A549 (cell line): ENCODE data around the gene CPB2. TPM values are rescaled to one million over a fixed set of nuclear protein-coding genes. Genes with fewer than 3 reads are reported as not detected.

Experiments used
- ATAC-seq, 2 experiments: fragments of 200-7000 bp in 1 of 2; fragments of >200 bp in 1 of 2; cut with Nextera tagmentation in 1 of 2; cut with Tn5 transposase in 1 of 2; 3 replicates each; pipeline versions ENCODE4 v1.8.0 to v1.9.1; 2018 to 2020; ENCODE audit warnings: mild to moderate bottlenecking in 1 of 2, moderate library complexity in 1 of 2
- CTCF ChIA-PET: fragments of 300-600 bp; sonication (Branson Sonifier 250); formaldehyde crosslinking; extraction: SDS; loops from one replicate; lab custom pipeline; 2021; ENCODE audit warnings: antibody characterized with exemption, inconsistent platforms; lab: Yijun Ruan, JAX
- POLR2A ChIA-PET: fragments of 350-600 bp; formaldehyde crosslinking; extraction: SDS; loops from one replicate; lab custom pipeline; 2021; ENCODE audit warnings: antibody characterized with exemption, inconsistent platforms; lab: Yijun Ruan, JAX
- DNase-seq, 2 experiments: peaks; one replicate each; pipeline versions ENCODE4 v3.0.0 to v3.0.0-alpha.2; 2011 to 2016; ENCODE audit warnings: low read depth in 1 of 2, low spot score in 1 of 2
- FAIRE-seq: peaks from 2 replicates; lab custom pipeline; 2011; peaks lifted over from hg19 to GRCh38; lab: Jason Lieb, UNC
- H3K27ac ChIP-seq, 2 experiments: fragments of >200 bp; sonication (Bioruptor Twin); formaldehyde crosslinking; 3 replicates each; pipeline ENCODE4 v1.5.1; 2016 to 2017
- H3K4me1 ChIP-seq: fragments of >200 bp; sonication (Bioruptor Twin); formaldehyde crosslinking; 3 replicates; pipeline ENCODE4 v1.6.1; 2016
- H3K4me2 ChIP-seq: fragments of >200 bp; sonication (Bioruptor Twin); formaldehyde crosslinking; 3 replicates; pipeline ENCODE4 v1.6.1; 2016
- H3K4me3 ChIP-seq: fragments of >200 bp; sonication (Bioruptor Twin); formaldehyde crosslinking; 3 replicates; pipeline ENCODE4 v1.5.1; 2016
- H3K9me3 ChIP-seq: fragments of >200 bp; sonication (Bioruptor Twin); formaldehyde crosslinking; 3 replicates; pipeline ENCODE4 v1.6.1; 2016
- BHLHE40 ChIP-seq: IDR thresholded peaks from 2 replicates; pipeline ENCODE4 v1.6.1; 2012; ENCODE audit warnings: low read depth, low read length, inconsistent platforms
- CBX2 ChIP-seq: fragments of 200-600 bp; sonication (generic); IDR thresholded peaks from 2 replicates; pipeline ENCODE4 v1.6.1; 2016; ENCODE audit warnings: low read depth, mild to moderate bottlenecking, borderline replicate concordance
- CEBPB ChIP-seq, 2 experiments: fragments of >200 bp in 1 of 2; sonication (Bioruptor Twin) in 1 of 2; formaldehyde crosslinking in 1 of 2; IDR thresholded peaks; 2 replicates each; pipeline ENCODE4 v1.6.1; 2012 to 2016
- CHD2 ChIP-seq: fragments of 150-350 bp; IDR thresholded peaks from 2 replicates; pipeline ENCODE4 v1.6.1; 2014; ENCODE audit warnings: low read length; ENCODE audit not compliant: partially characterized antibody
- EHF ChIP-seq: fragments of 250-450 bp; sonication (Bioruptor Pico); IDR thresholded peaks from 2 replicates; pipeline ENCODE4 v1.5.0; 2020; ENCODE audit warnings: mild to moderate bottlenecking
- FOSL2 ChIP-seq, 2 experiments: fragments of 450-650 bp in 1 of 2; fragments of >200 bp in 1 of 2; sonication (Bioruptor Twin) in 1 of 2; formaldehyde crosslinking; IDR thresholded peaks; 2 replicates each; pipeline versions ENCODE4 v1.5.0 to v1.6.1; 2016 to 2020; ENCODE audit warnings: mild to moderate bottlenecking in 1 of 2, moderate library complexity in 1 of 2
- FOXS1 ChIP-seq: fragments of 250-450 bp; sonication (Bioruptor Pico); IDR thresholded peaks from 2 replicates; pipeline ENCODE4 v1.5.0; 2020; ENCODE audit warnings: mild to moderate bottlenecking, moderate library complexity
- HDAC2 ChIP-seq: fragments of 200-600 bp; sonication (generic); IDR thresholded peaks from 2 replicates; pipeline ENCODE4 v1.6.1; 2016
- HEYL ChIP-seq: fragments of 250-450 bp; sonication (Bioruptor Pico); IDR thresholded peaks from 2 replicates; pipeline ENCODE4 v1.8.0; 2021; ENCODE audit warnings: mild to moderate bottlenecking, moderate library complexity
- HOXB13 ChIP-seq: fragments of 250-450 bp; sonication (Bioruptor Pico); IDR thresholded peaks from 2 replicates; pipeline ENCODE4 v1.5.0; 2020; ENCODE audit warnings: low read depth, mild to moderate bottlenecking, moderate library complexity
- JUNB ChIP-seq: fragments of >200 bp; sonication (Bioruptor Twin); formaldehyde crosslinking; IDR thresholded peaks from 2 replicates; pipeline ENCODE4 v1.6.1; 2016
- NFE2L2 ChIP-seq: fragments of 150-350 bp; conservative IDR thresholded peaks from 2 replicates; pipeline ENCODE4 v1.6.1; 2014; ENCODE audit warnings: low read length
- NR3C1 ChIP-seq: fragments of >200 bp; sonication (Bioruptor Twin); formaldehyde crosslinking; IDR thresholded peaks from 3 replicates; pipeline ENCODE4 v1.6.1; 2017
- RARB ChIP-seq: fragments of 250-450 bp; sonication (Bioruptor Pico); IDR thresholded peaks from 2 replicates; pipeline ENCODE4 v1.8.0; 2021; ENCODE audit warnings: mild to moderate bottlenecking, moderate library complexity
- RNF2 ChIP-seq: fragments of 200-600 bp; sonication (generic); IDR thresholded peaks from 2 replicates; pipeline ENCODE4 v1.6.1; 2016; ENCODE audit warnings: low read depth, mild to moderate bottlenecking, antibody characterized with exemption, moderate library complexity, borderline replicate concordance
- ZC3H11A ChIP-seq: fragments of 450-650 bp; IDR thresholded peaks from 2 replicates; pipeline ENCODE4 v1.6.1; 2014; ENCODE audit warnings: antibody characterized with exemption, mild to moderate bottlenecking
- ZNF302 ChIP-seq: fragments of 250-450 bp; sonication (Bioruptor Pico); IDR thresholded peaks from 2 replicates; pipeline ENCODE4 v1.9.0; 2021; ENCODE audit warnings: inconsistent platforms, mild to moderate bottlenecking, moderate library complexity
- WGBS: methylation state at CpG from one replicate; pipeline ENCODE4 v1.1.6; 2017; ENCODE audit errors: missing lambda C conversion rate; 5-methylcytosine and 5-hydroxymethylcytosine counted together
- polyA plus RNA-seq, 4 experiments: library from polyadenylated mRNA; depleted of rRNA in 3 of 4; stranded (reverse); fragments of >200 nt; fragmentation: RNase III in 1 of 4; extraction: RNeasy Plus Mini Kit Qiagen cat#74134 plus additional on column Dnase treatment in 1 of 4; gene quantifications; 2 replicates in 3 of 4; 3 replicates in 1 of 4; pipeline ENCODE4 v1.2.3, GENCODE V29; 2011 to 2017
- TF ChIP-seq, protein P1 (sequence below): IDR thresholded peaks from 2 replicates; pipeline ENCODE4 v1.6.1; 2012
- TF ChIP-seq, protein P2 (sequence below): fragments of >200 bp; sonication (Bioruptor Twin); formaldehyde crosslinking; IDR thresholded peaks from 3 replicates; pipeline ENCODE4 v1.5.1; 2016
- TF ChIP-seq, protein P3 (sequence below): fragments of >200 bp; sonication (Bioruptor Twin); formaldehyde crosslinking; IDR thresholded peaks from 2 replicates; pipeline ENCODE4 v1.6.1; 2016

CPB2 gene
- polyA plus RNA-seq, 2 of the 4 experiments (the other 2 are of a cell fraction): 0.05 to 0.48 TPM

DNA sequence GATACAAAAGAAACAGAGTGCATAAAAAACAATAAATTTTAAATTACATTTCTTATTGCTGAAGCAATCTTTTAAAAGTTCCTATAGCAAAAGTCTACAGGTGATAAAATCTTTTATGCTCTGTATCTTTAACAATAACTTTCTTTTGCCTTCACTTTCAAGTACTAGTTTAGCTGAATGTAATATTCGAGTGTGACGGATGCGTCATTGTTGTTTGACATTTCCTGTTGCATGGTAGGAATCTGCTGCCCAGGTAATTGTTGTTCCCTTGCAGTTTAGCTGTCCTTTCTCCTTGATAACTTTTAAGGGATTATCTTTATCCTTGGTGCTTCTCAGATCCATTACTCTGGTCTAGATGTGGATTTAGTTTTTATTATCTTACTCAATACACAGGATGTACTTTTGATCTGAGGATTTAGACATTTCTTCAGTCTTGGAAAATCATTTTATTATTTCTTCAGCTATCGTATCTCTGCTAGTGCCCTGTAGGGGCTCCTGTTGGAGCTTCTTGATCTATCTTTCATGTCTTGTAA, 2.1 kb upstream of the CPB2 start:
- no peak overlapping the region for H3K4me2 ChIP-seq
- CTCF ChIA-PET: interaction anchor here (0.6 kb wide), 1 partner anchor 21 kb away, joined by 3 read pairs; no protein-coding TSS in a partner anchor

DNA sequence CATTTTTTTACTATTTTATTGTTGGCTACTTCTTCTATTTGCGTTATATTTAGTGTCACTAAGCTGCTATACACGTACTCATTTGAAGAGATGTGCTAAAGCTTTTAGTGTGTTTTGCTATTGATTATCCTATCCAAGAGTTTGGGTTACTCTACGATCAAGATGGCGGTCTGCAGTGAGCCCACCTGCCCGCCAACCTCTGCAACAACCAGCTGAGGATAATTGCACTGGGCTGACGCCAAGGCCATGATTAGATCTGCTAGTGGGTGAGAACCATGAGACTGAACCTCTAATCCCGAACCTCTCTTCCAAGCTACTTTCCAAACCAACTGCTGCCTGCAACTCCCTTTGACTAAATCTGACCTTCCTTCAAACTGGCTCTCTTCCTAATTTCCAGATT, 1.8 kb downstream of the CPB2 start:
- FAIRE-seq (no peak), DNase-seq (no peak), ATAC-seq (no peak)
- H3K4me2 ChIP-seq: no peak overlapping the region
- H3K9me3 ChIP-seq: no peaks in the 10 kb centered on the region
- TF ChIP-seq JUNB: no peak
- no peak for TF ChIP-seq HOXB13 (CRISPR knock-in tag)
- TF ChIP-seq CEBPB (IDR thresholded peaks at IDR 0.05): no peak
- no peak for TF ChIP-seq ZNF302 (CRISPR knock-in tag)
- TF ChIP-seq RNF2: no peak
- TF ChIP-seq NFE2L2: no peak
- TF ChIP-seq CHD2: no peak
- TF ChIP-seq FOSL2 (IDR thresholded peaks at IDR 0.05): no peak
- TF ChIP-seq FOSL2 (CRISPR knock-in tag; IDR thresholded peaks at IDR 0.05): no peak
- TF ChIP-seq NR3C1: no peak
- no peak overlapping the region for H3K4me3 ChIP-seq
- CTCF ChIA-PET: no interaction called here
- WGBS: 71% methylated on average over 7 of the region's 7 CpGs
- H3K4me1 ChIP-seq: 0 out of 3 replicates have a peak, but pooled peaks cover 6% of the 10 kb centered on the region
- POLR2A ChIA-PET: no interaction called here
- H3K27ac ChIP-seq: no peak overlapping the region

More for the DNA sequence above, 2.1 kb upstream of the CPB2 start:
- FAIRE-seq: no peak
- Histone ChIP-seq H3K9me3 (no peaks in the 10 kb centered on the region), H3K4me3 (no peak overlapping the region), H3K27ac (no peak overlapping the region), H3K4me1 (0 out of 3 replicates have a peak, but pooled peaks cover 6% of the 10 kb centered on the region)
- DNase-seq: no peak
- TF ChIP-seq, protein P1, sequence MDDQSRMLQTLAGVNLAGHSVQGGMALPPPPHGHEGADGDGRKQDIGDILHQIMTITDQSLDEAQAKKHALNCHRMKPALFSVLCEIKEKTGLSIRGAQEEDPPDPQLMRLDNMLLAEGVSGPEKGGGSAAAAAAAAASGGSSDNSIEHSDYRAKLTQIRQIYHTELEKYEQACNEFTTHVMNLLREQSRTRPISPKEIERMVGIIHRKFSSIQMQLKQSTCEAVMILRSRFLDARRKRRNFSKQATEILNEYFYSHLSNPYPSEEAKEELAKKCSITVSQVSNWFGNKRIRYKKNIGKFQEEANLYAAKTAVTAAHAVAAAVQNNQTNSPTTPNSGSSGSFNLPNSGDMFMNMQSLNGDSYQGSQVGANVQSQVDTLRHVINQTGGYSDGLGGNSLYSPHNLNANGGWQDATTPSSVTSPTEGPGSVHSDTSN: no peak
- TF ChIP-seq NR3C1 (no peak), HEYL (CRISPR knock-in tag) (no peak), FOSL2 (IDR thresholded peaks at IDR 0.05) (no peak), FOSL2 (CRISPR knock-in tag; IDR thresholded peaks at IDR 0.05) (no peak)
- TF ChIP-seq, protein P2, sequence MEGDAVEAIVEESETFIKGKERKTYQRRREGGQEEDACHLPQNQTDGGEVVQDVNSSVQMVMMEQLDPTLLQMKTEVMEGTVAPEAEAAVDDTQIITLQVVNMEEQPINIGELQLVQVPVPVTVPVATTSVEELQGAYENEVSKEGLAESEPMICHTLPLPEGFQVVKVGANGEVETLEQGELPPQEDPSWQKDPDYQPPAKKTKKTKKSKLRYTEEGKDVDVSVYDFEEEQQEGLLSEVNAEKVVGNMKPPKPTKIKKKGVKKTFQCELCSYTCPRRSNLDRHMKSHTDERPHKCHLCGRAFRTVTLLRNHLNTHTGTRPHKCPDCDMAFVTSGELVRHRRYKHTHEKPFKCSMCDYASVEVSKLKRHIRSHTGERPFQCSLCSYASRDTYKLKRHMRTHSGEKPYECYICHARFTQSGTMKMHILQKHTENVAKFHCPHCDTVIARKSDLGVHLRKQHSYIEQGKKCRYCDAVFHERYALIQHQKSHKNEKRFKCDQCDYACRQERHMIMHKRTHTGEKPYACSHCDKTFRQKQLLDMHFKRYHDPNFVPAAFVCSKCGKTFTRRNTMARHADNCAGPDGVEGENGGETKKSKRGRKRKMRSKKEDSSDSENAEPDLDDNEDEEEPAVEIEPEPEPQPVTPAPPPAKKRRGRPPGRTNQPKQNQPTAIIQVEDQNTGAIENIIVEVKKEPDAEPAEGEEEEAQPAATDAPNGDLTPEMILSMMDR: no peak
- TF ChIP-seq, all 56 proteins: peak for 0
- 72% methylated on average over 4 of the region's 4 CpGs for WGBS
- ATAC-seq: no peak
- POLR2A ChIA-PET: no interaction called here

GRCh38 chr13:46102255-46102605, 2.6 kb downstream of the CPB2 start:
- Histone ChIP-seq H3K4me3 (no peak overlapping the region), H3K9me3 (no peaks in the 10 kb centered on the region), H3K27ac (no peak overlapping the region), H3K4me1 (peaks cover 12% of the 10 kb centered on the region; the same call in 2 of the 3 replicates), H3K4me2 (no peak overlapping the region)
- no peak for ATAC-seq
- FAIRE-seq: no peak
- DNase-seq: no peak
- ChIA-PET CTCF (no interaction called here), POLR2A (no interaction called here)
- TF ChIP-seq BHLHE40: no peak

DNA sequence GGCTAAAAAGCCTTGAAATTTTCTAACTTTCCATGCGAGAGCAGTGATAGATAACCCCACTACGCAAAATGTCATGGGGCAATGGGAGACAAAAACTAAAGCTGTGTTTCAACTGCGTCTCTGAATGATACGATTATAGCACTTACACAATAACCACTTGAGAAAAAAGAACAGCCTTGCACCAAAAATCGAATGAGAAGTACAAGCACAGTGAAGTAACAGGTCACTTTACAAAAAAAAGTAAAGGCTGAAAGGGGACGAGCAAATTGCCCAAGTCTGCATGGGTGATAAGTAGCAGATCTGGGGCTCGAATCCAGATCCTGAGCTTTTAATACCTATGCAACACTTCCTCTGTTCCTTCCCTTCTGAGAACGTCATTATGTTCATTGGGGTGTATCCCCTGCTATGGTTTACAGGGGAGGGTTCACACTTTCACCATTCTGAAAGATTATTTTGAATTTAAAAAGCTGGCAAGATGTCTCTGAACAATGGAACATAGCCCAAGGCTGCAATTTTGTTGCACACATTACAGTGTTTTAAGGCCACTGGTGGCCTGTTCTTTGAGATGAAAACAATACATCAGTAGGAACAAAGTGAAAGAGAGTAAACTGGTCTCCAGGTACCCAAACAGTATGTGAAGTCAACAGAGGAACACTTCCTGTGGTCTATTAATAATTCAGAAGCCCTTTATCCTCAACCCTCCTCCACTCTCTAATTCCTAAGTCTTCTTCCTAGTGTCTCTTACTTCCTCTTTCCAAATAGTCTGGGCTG, 3.2 kb downstream of the CPB2 start:
- Histone ChIP-seq H3K27ac (no peak overlapping the region), H3K4me3 (no peak overlapping the region), H3K4me2 (no peak overlapping the region), H3K9me3 (no peaks in the 10 kb centered on the region), H3K4me1 (peaks cover 17% of the 10 kb centered on the region; the same call in 2 of the 3 replicates)
- CTCF ChIA-PET: no interaction called here
- WGBS: 63% methylated on average over 8 of the region's 8 CpGs
- no peak for FAIRE-seq
- DNase-seq: no peak
- no peak for ATAC-seq
- POLR2A ChIA-PET: no interaction called here
- TF ChIP-seq, protein P2: no peak
- TF ChIP-seq FOXS1 (CRISPR knock-in tag): no peak
- TF ChIP-seq EHF (CRISPR knock-in tag): no peak
- TF ChIP-seq HDAC2: no peak
- no peak for TF ChIP-seq RARB (CRISPR knock-in tag)
- TF ChIP-seq, protein P3, sequence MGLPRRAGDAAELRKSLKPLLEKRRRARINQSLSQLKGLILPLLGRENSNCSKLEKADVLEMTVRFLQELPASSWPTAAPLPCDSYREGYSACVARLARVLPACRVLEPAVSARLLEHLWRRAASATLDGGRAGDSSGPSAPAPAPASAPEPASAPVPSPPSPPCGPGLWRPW: no peak
- TF ChIP-seq CBX2: no peak
- no peak for TF ChIP-seq ZC3H11A
